ENCODE data around the gene DDX52. TPM values are rescaled to one million over a fixed set of nuclear protein-coding genes. Genes with fewer than 3 reads are reported as not detected.
"Not testable (repeated sequence)": the region's sequence is repeated elsewhere in the genome, so short reads cannot be mapped to it uniquely, and the experiment has no call there.

DDX52 gene
- total RNA-seq, 6 donors from 2014 or later = 9.0 to 24.9 (median 14.2) TPM

- ATAC-seq (ENCODE audit: low FRiP score in 2 of 2) (peak in 1 of 2 donors; percentile 30), DNase-seq (no peak)
- no peaks in the 10 kb centered on the region for H3K9me3 ChIP-seq
- H3K4me1 ChIP-seq = no peaks in the 10 kb centered on the region
- no peak overlapping the region for H3K27ac ChIP-seq
- H3K4me3 ChIP-seq = no peak overlapping the region
- no peaks in the 10 kb centered on the region for H3K36me3 ChIP-seq
- TF ChIP-seq EP300 (IDR thresholded peaks at IDR 0.05) (no peak), POLR2A (IDR thresholded peaks at IDR 0.05) (no peak), CTCF (IDR thresholded peaks at IDR 0.05) (no peak)
- WGBS, 2 donors = 91 to 92% methylated on average over 3 of the region's 3 CpGs
- H3K27me3 ChIP-seq = no peaks in the 10 kb centered on the region
Observed at GRCh38 chr17:37682007-37682406, 38.8 kb upstream of the DDX52 start.

GRCh38 chr17:37679995-37680394 is 36.7 kb upstream of the DDX52 start:
- not testable (repeated sequence) for H3K9me3 ChIP-seq; H3K4me1 ChIP-seq; H3K27me3 ChIP-seq; H3K4me3 ChIP-seq; DNase-seq; ATAC-seq (ENCODE audit: low FRiP score in 2 of 2); H3K27ac ChIP-seq; H3K36me3 ChIP-seq
- WGBS, 2 donors = 93 to 94% methylated on average over 2 of the region's 2 CpGs

GRCh38 chr17:37678036-37678435 is 34.8 kb upstream of the DDX52 start:
- no peaks in the 10 kb centered on the region for H3K36me3 ChIP-seq
- DNase-seq = no peak
- 100% methylated on average over 1 of the region's 1 CpG for WGBS, 2 donors

GRCh38 chr17:37677021-37677420 is 33.8 kb upstream of the DDX52 start:
- no peak overlapping the region for H3K4me3 ChIP-seq
- 69 to 93% methylated on average over 1 of the region's 1 CpG for WGBS, 2 donors
- no peaks in the 10 kb centered on the region for H3K27me3 ChIP-seq
- H3K4me1 ChIP-seq = no peaks in the 10 kb centered on the region
- DNase-seq (no peak), ATAC-seq (ENCODE audit: low FRiP score in 2 of 2) (no peak)
- H3K36me3 ChIP-seq = no peaks in the 10 kb centered on the region
- H3K9me3 ChIP-seq = no peaks in the 10 kb centered on the region
- no peak for TF ChIP-seq EP300 (IDR thresholded peaks at IDR 0.05)
- no peak for TF ChIP-seq POLR2AphosphoS5 (IDR thresholded peaks at IDR 0.05)
- no peak overlapping the region for H3K27ac ChIP-seq

More at GRCh38 chr17:37678036-37678435, 34.8 kb upstream of the DDX52 start:
- no peaks in the 10 kb centered on the region for H3K9me3 ChIP-seq
- H3K4me3 ChIP-seq = no peak overlapping the region
- H3K4me1 ChIP-seq = no peaks in the 10 kb centered on the region
- ATAC-seq (ENCODE audit: low FRiP score in 2 of 2) = no peak
- TF ChIP-seq EP300 (IDR thresholded peaks at IDR 0.05) = no peak
- TF ChIP-seq CTCF (IDR thresholded peaks at IDR 0.05) = no peak
- no peak for TF ChIP-seq POLR2AphosphoS5 (IDR thresholded peaks at IDR 0.05)
- no peak for TF ChIP-seq POLR2A (IDR thresholded peaks at IDR 0.05)
- no peaks in the 10 kb centered on the region for H3K27me3 ChIP-seq
- H3K27ac ChIP-seq = no peak overlapping the region

- no peaks in the 10 kb centered on the region for H3K36me3 ChIP-seq
- DNase-seq (no peak), ATAC-seq (ENCODE audit: low FRiP score in 2 of 2) (no peak)
- H3K27me3 ChIP-seq = no peaks in the 10 kb centered on the region
- H3K27ac ChIP-seq = no peak overlapping the region
- 36 to 51% methylated on average over 4 to 7 of the region's 7 CpGs for WGBS, 2 donors
- no peaks in the 10 kb centered on the region for H3K9me3 ChIP-seq
- H3K4me1 ChIP-seq = no peaks in the 10 kb centered on the region
- TF ChIP-seq POLR2A (IDR thresholded peaks at IDR 0.05) = no peak
- TF ChIP-seq CTCF (IDR thresholded peaks at IDR 0.05) = no peak
- no peak for TF ChIP-seq POLR2AphosphoS5 (IDR thresholded peaks at IDR 0.05)
- no peak overlapping the region for H3K4me3 ChIP-seq
Observed at GRCh38 chr17:37676115-37676925, 33.1 kb upstream of the DDX52 start.

- Histone ChIP-seq H3K27me3 (no peaks in the 10 kb centered on the region), H3K4me1 (no peaks in the 10 kb centered on the region), H3K27ac (no peak overlapping the region), H3K36me3 (no peaks in the 10 kb centered on the region), H3K4me3 (no peak overlapping the region), H3K9me3 (no peaks in the 10 kb centered on the region)
- DNase-seq (no peak), ATAC-seq (ENCODE audit: low FRiP score in 2 of 2) (no peak)
- TF ChIP-seq POLR2A (IDR thresholded peaks at IDR 0.05) = no peak
- TF ChIP-seq EP300 (IDR thresholded peaks at IDR 0.05) = no peak
- no peak for TF ChIP-seq CTCF (IDR thresholded peaks at IDR 0.05)
- no peak for TF ChIP-seq POLR2AphosphoS5 (IDR thresholded peaks at IDR 0.05)
- WGBS, 2 donors = 74 to 87% methylated on average over 1 of the region's 1 CpG
Observed at GRCh38 chr17:37674511-37674910, 31.3 kb upstream of the DDX52 start.
